HG03060 (cell line): Measurements from ENCODE around the gene SUN1.
"Not testable (repeated sequence)": the region's sequence is repeated elsewhere in the genome, so short reads cannot be mapped to it uniquely, and the experiment has no call there.

Experiments used
- ATAC-seq: cut with Tn5 transposase; IDR thresholded peaks from one replicate; pipeline ENCODE4 v1.9.1; 2021; ENCODE audit warnings: low read depth, moderate number of reproducible peaks; ENCODE audit not compliant: unreplicated experiment

The SUN1 gene

DNA sequence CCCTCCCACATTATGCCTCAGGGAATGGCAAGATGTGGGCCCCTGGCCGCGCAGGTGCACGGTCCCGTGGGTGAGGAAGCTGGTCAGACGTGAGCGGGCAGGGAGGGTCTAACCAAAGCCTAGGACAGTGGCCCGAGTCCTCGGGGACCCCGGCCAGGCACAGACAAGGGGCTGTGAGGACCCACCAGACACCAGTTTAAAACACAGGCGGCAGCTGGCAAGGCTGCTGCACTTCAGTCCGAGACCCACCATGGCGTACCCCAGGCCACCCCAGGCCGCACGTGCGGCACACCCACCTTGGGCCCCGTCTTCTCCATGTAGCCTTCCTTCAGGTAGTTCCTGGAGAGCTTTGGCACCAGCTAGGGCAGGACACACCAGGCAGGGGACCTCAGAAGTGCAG is 67.5 kb downstream of the SUN1 start:
- ATAC-seq = no peak

DNA sequence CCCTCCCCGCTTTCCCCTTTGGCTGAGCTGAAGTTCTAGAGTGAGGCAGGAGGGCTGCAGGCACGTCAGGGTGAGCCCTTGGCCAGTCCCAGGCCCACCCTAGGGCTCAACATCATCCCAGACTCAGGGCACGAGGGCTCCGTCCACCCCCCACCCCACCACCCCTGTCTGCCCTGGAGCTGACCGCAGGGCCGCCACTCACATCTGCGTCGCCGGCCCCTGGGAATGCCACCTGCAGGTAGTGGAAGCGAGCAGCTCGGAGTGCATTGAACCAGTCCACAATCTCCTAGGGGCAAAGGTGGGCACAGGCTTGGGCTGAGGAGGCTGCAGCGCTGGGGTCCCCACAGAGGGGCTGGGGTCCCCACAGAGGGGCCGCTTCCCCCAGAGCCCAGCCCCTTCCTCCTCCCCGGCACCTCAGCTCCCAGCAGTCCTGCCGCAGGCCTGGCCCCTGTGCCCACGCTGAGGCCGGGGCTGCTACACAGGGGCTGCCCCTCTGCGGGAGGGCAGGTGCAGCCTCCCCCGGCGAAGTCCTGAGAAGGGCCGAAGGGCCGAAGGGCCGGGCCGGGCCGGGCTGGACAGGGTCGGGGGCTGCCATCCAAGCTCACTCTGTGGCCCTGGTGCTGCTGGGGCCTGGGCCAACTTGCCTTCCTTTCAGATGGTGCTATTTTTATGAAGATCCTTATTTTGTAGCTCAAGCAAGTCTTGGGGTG is 68.2 kb downstream of the SUN1 start:
- no peak for ATAC-seq

DNA sequence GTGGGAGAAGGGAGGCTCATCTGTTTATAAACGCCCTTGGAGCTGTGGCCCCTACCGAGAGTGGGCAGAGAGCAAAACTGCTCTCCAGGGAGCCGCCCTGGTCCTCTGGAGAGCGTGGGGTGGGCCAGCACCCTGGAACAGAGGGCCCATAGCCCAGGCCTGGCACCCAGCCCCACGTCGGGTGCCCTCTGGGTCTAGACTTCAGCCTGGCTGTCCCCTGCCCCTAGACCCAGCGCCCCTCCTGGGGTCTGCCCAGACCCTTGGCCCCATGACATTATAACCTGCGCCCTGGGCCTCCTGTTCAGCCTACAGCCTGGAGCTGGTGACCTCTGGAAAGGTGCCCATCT is 68.7 kb downstream of the SUN1 start:
- no peak for ATAC-seq

DNA sequence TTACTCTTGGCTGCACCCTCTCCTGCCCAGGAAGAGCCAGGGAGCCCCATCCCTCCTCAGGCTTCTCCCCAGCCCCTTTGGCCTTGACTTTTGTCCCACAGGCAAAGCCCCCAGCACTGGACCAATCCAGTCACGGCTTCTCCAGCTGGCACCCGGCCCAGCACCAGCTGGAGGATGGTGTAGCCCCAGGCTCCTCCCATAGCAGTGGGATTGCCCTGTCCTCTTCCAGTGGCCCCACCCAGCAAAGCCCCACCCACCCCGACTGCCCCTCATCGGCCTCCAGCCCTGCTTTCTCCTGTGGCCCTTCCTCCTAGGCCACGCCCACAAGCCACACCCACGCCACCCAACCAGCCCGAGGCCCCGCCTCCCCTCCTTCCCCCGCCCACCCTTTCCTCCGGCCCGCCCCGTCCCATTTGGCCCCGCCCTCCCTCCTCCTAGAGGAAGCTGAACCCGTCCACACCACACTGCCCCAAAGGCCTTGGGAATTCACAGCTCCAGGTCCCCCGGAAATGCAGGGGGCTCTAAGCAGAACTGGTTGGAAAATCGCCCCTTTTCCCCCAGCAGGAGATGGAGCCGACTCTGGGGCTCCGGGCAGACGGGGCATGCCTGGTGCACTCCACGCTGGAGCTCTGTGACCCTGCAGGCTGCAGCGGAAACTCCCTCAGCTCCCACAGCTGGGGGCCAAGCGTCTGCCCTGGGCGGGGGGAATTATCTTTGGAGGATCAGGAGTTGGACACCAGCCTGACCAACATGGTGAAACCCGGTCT is 69.3 kb downstream of the SUN1 start:
- ATAC-seq = no peak

DNA sequence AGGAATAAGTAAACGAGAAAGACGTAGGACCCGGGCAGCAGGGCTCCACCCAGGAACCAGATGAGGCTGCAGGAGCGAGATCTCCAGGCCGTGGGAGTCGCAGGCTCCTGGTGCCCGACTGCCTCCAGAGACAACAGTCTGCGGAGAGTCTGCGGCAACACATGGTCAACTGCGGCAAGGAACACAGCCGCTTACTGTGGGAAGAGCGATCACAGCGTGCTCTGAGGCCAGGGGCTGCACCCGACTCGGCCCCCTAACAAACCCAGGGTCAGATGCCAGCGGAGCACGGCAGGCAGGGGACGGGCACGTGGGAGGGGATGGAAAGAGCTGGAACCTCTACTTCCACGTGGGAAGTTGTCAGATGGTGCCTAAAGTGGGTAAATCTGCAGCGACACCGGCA is 70.7 kb downstream of the SUN1 start:
- no peak for ATAC-seq

DNA sequence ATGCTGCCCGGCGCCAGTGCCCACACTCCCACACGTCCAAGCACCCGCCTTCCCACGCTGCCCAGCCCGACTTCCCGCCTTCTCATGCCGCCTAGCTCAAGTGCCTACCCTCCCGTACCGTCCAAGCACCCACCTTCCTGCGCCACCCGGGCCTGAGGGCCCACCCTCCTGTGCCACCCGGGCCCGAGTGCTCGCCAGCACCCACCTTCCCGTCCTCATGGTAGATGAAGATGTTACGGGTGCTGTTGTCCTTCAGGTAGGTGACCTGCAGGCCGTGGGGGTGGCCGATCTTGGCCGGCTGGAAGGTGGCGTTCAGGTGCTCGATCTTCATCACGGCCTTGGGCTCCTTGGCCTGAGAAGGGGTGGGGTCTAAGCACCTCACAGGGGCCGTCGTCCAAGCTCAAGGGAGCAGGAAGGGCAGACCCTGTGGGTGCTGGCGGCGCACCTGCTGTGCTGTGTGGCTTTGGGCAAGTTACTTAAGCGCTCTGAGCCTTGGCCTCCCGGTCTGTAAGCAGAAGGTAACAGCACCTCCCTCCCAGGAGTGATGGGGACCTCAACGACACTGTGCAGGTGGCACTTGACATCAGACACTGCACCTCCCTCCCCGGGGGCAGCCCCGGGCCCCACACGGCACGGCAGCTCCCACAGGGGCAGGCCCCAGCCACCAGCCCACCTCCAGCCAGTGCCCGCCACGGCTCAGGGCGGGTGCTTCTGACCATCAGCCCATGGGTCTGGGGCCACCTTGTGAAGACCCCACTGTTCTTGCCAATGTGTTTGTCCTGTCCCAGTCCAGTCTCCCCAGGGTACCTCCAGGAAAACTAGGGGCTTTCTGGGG is 71.9 kb downstream of the SUN1 start:
- ATAC-seq = no peak

DNA sequence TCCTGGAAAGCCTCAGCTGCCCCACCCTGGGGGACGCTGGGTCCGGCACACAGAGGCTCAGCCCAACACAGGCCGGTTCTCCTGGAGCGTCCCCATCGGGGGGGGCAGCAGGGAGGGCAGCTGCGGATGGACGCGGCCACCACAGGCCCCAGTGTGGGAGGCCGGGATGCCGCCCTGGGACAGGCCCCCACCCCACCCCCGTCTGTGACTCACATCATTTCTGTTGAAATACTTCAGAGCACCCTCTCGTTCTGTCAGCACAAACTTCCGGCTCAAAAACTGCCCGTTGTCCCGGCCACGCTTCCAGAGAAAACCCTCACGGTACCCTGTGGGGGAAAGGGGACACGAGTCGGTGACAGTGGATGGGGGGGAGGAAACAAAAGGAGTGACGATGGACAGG is 72.6 kb downstream of the SUN1 start:
- ATAC-seq = no peak

DNA sequence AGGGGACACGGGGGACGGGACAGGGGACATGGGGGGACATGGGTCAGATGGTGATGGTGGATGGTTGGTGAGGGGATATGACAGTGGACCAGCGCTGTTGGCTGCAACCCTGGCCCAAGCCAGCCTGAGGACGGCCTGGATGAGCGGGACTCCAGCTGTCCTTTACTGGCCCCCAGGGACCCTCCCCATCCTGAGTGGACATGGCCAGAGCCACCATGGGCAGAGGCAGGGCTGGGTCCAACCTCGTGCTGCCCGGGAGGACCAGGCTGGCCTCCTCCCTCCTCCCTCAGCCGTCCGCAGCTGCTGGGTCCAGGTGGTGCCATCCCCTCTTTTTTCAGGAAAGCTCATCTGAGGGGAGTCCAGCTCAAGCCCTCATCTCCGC is 74.5 kb downstream of the SUN1 start:
- ATAC-seq = no peak

DNA sequence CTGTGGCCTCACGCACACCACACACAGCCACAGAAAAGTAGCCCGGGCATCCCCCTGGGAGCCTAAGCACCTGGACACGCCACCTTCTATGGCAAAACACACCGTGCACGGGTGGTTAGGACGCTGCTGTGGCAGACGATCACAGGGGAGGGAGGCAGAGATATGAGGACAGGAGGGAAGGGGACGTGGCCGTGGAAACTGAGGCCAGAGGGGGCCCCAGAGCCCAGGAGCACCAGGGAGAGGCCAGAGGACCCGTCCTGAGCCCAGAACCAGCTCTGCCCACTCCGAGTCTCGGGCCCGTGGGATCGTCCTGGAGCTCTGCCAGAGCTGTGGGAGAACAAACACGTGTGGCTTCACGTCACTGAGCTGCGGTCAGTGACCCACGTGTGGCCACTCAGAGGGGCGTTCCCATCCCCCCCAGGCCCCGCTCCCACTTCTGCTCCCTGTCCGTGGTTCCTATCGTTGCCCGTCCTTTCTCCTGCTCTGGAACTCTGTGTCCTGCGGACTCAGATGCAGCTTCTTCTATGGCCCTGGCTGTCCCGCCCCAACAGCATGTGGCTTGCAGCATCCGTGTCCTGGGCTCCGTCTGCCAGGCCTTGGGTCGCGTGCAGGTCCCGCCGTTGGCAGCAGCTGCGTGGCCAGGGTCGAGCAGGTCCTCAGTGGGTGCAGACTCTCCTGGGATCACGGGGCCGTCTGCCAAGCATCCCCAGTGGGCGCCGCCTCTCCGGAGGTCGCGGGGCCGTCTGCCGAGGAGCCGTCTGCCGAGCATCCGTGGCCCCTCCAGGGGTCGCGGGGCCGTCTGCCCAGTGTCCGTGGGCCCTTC is 75.1 kb downstream of the SUN1 start:
- no peak for ATAC-seq

DNA sequence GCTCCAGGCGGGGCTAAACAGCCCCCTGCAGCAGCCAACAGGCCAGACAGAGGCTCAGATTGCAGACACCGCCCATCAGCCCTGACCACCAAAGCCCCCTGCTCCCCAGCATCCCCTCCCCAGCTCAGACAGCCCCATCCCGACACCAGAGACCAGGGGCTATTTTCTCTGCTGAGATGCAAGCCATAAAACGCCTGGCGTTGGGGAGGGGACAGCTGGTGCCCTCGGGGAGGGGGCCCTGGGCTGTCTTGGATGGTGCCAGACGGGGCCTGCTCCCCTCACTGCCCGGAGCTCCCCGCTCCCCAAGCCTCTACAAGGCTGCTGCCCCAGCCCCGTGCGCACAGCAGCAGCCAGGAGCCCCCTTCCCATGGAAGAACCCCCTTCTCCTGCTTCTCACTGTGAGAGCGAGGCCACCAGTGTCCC is 75.9 kb downstream of the SUN1 start:
- no peak for ATAC-seq

DNA sequence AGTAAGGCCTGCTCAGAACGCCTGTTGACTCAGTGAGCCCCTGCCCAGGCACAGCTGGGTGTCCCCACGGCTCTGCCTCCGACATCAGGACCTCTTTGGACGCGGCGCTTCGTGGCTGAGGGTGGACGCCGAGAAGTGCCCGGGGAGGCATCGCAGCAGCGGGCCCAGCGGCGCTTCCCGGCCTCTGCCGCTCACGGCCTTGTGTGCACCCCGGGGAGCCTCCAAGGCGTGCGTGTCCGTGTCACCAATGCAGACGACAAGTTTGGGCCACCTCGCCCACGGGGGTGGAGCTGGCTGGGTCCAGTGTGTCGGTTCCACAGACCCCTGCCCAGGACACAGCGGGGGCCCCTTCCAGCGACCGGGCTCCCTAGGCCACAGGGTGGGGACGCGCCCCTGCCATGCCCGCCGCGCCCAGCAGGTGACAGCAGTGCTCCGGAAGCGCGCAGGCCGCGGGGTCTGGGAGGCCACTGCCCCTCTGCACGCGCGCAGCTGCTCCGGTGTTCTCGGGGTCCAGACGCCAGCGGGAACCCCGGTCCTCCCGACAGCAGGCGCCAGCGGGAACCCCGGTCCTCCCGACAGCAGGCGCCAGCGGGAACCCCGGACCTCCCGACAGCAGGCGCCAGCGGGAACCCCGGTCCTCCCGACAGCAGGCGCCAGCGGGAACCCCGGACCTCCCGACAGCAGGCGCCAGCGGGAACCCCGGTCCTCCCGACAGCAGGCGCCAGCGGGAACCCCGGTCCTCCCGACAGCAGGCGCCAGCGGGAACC is 76.5 kb downstream of the SUN1 start:
- ATAC-seq = not testable (repeated sequence)

DNA sequence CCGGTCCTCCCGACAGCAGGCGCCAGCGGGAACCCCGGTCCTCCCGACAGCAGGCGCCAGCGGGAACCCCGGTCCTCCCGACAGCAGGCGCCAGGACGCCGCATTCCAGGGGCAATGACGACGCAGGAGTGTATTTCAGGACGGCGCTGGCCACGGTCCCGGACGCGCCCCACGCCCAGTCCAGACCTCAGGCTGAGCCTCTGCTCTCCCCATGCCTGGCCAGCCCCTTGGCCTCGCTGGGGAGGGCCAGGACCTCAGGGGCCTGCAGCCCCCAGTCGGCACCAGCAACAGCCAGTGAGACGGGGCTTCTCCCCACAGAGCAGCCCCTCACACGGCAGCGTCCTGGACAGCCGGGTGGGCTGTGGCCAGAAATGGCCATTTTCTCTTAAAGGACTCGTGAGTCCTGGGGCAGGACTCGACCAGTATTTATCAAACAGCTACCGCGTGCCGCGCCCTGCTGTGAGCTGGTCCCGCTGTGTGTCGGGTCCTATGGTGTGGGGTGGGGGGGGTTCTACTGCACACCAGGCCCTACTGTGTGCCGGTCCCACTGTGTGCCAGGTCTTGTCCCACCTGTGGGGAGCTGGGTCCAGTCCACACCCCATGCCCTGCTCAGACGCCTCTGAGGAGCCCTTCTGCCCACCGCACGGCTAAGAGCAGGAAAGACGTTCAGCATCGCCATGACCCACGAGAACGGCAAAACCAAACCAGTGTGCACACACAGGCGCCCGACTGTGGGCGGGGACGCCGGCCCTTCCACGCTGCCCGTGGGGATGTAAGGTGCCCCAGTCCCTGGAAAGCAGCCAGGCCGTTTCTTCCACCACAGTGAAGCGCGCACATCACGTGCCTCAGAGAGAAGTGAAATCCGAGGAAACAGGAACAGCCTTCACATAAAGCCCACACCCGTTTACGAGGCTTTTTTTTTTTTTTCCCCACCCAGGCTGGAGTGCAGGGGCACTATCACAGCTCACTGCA is 77.4 kb downstream of the SUN1 start:
- no peak for ATAC-seq

DNA sequence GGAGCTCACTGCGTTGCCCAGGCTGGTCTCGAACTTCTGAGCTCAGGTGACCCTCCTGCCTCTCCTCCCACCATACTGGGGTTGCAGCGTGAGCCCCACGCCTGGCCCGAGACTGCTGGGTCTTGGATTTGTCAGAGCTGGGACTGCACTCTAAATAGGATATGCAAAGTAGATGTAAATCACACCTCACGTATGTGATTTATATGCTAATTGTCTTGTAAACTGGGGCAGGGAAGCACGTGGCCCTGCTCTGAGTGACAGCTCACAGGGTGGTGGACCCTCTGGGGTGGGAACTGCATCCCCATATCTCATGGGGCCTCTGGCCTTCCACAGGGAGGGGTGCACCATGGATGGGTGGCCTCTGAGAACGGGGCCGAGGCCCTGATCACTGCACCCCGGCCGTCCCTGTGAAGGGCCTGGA is 78.2 kb downstream of the SUN1 start:
- ATAC-seq = no peak

DNA sequence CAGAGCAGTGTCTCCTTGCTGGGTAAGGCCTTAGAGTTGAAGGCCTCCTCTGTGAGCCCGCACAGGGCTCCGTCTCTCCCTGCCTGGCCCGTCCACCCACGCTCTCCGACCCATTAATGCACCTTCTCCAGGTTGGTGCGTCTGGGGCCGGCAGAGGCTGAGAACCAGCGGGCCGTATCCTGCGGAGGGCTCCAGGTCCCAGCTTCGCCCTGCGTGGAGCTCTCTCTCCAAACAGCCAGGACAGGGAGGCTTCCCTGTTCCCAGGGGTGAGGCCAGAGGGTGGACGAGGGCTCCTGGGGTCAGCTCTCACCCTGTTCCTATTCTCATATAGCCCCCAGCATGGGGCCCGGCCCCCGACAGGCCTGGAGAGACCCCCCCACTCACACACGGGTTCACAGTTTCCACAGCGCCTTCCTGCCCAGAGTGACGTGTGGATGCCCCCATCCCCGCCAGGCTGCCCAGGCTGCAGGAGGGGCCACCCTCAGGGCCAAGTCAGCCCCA is 78.7 kb downstream of the SUN1 start:
- ATAC-seq = no peak

DNA sequence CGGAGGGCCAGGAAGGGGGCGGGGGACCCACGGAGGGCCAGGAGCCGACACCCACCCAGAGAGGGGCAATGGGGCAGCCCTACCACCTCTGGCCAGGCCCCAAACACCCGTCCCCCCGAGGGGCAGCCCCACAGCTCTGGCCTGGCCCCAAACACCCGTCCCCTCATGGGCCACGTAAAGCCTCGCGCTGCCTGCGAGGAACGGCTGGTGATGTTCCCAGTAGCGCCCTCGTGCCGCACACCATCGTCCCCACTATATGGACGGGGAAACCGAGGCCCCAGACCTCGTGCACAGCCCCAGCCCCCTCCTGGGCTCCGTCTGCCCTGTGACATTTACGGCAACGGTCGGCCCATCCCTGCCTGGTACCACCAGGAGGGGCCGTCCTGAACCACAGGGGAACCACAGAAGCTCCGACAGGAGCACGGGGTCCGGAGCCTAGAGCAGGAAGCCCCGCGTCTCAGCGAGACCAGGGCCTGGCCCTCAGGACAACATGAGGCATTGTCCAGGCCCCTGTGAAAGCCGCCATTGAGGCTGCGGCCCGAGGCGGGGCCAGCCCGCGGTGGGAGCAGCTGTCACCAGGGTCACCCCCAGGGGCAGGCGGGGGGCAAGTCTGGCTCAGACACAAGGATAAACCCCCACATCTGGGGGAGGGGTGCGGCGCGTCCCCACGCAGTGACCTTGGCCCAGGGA is 79.7 kb downstream of the SUN1 start:
- no peak for ATAC-seq

DNA sequence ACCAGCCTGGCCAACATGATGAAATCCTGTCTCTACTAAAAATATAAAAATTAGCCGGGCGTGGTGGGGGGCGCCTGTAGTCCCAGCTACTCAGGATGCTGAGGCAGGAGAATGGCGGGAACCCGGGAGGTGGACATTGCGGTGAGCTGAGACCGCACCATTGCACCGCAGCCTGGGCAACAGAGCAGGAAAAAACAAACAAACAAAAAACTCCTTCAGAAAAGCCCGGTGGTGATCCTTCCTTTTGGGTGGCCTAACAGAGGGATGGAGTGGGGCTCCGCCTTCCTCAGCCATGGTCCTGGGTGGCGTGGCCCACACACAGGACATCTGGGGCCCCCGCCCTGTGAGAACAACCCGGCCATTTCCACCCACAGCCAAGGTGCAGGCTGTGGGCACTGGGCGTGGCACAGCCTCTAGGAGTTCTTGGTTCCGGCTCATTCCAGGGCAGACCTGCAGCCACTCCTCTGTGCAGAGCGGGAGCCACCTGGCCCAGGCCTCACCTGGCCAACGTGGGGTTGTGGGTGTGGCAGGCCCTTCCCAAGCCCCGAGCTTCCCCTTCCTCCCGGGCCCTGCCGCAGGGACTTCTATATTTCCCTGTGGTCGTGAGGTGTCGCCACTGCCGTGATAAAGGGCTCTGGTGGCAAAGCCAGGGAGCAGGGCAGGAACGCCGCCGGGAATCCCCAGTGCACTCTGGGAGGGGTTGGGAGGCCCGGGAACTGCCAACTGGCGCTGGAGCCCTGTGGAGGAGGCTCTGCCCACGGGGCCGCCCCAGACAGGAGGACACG is 81.7 kb downstream of the SUN1 start:
- no peak for ATAC-seq

DNA sequence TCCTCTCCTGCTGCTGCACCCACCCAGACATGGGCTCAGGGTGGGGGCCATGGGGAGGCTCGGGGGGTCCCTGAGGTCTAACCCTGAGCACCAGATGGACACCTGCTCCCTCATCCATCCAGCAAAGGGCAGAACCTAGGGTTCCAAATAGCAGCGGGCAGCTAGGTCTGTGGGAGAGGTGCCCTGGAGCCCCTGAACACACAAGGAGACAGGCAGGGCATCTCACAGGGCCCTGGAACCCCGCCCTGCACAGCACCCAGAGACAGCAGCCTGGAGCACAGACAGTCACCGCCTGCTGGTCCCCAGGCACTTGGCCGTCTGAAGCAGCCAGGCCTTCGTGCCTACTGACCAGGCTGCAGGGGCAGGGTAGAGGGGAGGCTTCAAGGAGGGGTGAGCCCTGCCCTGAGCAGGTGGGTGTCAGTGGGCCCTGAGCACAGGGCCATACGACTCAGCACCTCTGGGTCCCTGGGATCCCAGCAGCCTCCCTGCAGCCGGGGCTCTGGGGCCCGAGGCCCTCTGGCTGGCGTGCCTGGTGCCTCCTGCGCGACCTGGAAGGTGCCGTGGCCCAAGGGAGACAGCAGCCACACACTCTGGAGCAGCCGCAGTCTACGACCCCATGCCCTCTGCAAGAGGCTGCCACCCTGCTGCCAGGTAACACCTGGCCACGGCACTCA is 82.4 kb downstream of the SUN1 start:
- ATAC-seq = no peak
